CD4-positive, alpha-beta T cell treated with Interleukin-21 for 1 hour (primary cell): Measurements from ENCODE around the gene MVB12B.

Source experiments
- DNase-seq: peaks from one replicate; pipeline ENCODE4 v3.0.0-alpha.2; 2020

Gene MVB12B

GRCh38 chr9:126510564-126510963, 183.9 kb downstream of the MVB12B start:
- no peak for DNase-seq

- no peak for DNase-seq
These were observed 184.8 kb downstream of the MVB12B start for GRCh38 chr9:126511411-126511810.

- no peak for DNase-seq
These were observed 186.8 kb downstream of the MVB12B start for GRCh38 chr9:126513159-126514036.

- DNase-seq, result peak; percentile 68
These were observed 187.6 kb downstream of the MVB12B start for GRCh38 chr9:126514037-126514821.

GRCh38 chr9:126515001-126515872, 188.6 kb downstream of the MVB12B start:
- DNase-seq, result no peak

GRCh38 chr9:126515873-126516505, 189.4 kb downstream of the MVB12B start:
- no peak for DNase-seq

- DNase-seq, result no peak
These were observed 189.9 kb downstream of the MVB12B start for GRCh38 chr9:126516561-126516935.

- peak; percentile 54 for DNase-seq
These were observed 190.6 kb downstream of the MVB12B start for GRCh38 chr9:126516936-126517832.

GRCh38 chr9:126517833-126518356, 191.3 kb downstream of the MVB12B start:
- DNase-seq, result no peak

GRCh38 chr9:126518763-126519162, 192.1 kb downstream of the MVB12B start:
- no peak for DNase-seq

GRCh38 chr9:126519660-126520420, 193.2 kb downstream of the MVB12B start:
- no peak for DNase-seq

GRCh38 chr9:126520453-126520852, 193.8 kb downstream of the MVB12B start:
- DNase-seq, result no peak

- no peak for DNase-seq
These were observed 194.5 kb downstream of the MVB12B start for GRCh38 chr9:126521089-126521488.

- DNase-seq, result no peak
These were observed 194.9 kb downstream of the MVB12B start for GRCh38 chr9:126521551-126521950.

- no peak for DNase-seq
These were observed 195.5 kb downstream of the MVB12B start for GRCh38 chr9:126521976-126522590.

GRCh38 chr9:126522612-126523356, 196.2 kb downstream of the MVB12B start:
- no peak for DNase-seq

- peak; percentile 50 for DNase-seq
These were observed 197.0 kb downstream of the MVB12B start for GRCh38 chr9:126523611-126524111.

GRCh38 chr9:126524353-126525077, 197.9 kb downstream of the MVB12B start:
- DNase-seq, result no peak
